PFSK-1 (cell line): ENCODE data around the gene PHF19.

Source experiments
- FOXP2 ChIP-seq: optimal IDR thresholded peaks from 2 replicates; pipeline ENCODE3; 2011; ENCODE audit warnings: borderline replicate concordance, control low read depth, inconsistent platforms; ENCODE audit not compliant: insufficient read depth; ENCODE audit errors: extremely low read length, extremely low read depth
- POLR2AphosphoS5 ChIP-seq: IDR thresholded peaks from 2 replicates; pipeline ENCODE4 v1.6.1; 2012; ENCODE audit warnings: low read depth, mild to moderate bottlenecking, control low read depth, low read length, moderate library complexity
- REST ChIP-seq, 2 experiments: IDR thresholded peaks; 2 replicates each; pipeline versions ENCODE4 v1.6.1 to v1.8.0; 2011 to 2012; ENCODE audit warnings: low read depth in 2 of 2, low read length in 2 of 2, control low read depth in 1 of 2, inconsistent platforms in 1 of 2, mild to moderate bottlenecking in 1 of 2, moderate library complexity in 1 of 2; ENCODE audit not compliant: insufficient read depth in 1 of 2
- SIN3A ChIP-seq: IDR thresholded peaks from 2 replicates; pipeline ENCODE4 v1.6.1; 2012; ENCODE audit warnings: mild to moderate bottlenecking, low read length, moderate library complexity, borderline replicate concordance; ENCODE audit not compliant: insufficient read depth
- TAF1 ChIP-seq: IDR thresholded peaks from 2 replicates; pipeline ENCODE4 v1.6.1; 2012; ENCODE audit warnings: low read length, control low read depth, borderline replicate concordance; ENCODE audit not compliant: insufficient read depth

PHF19 gene

DNA sequence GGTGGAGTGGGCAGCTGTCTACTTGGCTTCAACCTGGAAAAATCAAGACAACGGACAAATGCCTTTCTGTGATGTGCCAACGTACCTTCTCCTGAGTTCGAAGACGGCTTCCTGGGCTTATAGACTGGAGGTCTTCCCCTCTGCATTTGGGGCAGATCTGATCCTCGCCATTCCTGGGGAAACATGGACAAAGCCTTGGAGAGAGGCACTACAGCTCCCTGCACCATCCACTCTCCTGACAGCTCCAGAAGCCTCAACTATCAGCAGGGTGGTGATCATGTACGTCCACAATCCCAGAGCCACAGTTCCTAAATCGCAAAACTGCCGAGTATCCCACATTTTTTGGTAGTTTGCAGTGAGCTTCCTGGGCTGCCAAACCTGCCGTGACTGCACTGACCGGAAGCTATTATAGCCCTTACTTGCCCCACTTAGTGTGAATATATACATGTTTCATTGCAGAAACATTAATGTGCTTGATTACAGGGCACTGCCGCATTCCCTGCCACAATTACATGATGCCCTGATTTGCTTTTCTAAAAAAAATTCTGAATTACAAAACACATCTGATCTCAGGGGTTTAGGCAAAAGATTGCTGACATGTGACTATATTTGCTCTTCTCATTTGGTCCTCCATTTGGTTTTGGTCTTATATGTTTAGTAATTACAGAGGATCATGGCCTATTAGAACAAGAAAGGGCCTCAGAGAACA is 46.8 kb upstream of the PHF19 start:
- TF ChIP-seq TAF1 (no peak), REST (IDR thresholded peaks at IDR 0.05; ENCODE audit: insufficient read depth in 1 of 2, low read depth in 2 of 2, low read length in 2 of 2) (no peak), POLR2AphosphoS5 (no peak), FOXP2 (no peak), SIN3A (no peak)

DNA sequence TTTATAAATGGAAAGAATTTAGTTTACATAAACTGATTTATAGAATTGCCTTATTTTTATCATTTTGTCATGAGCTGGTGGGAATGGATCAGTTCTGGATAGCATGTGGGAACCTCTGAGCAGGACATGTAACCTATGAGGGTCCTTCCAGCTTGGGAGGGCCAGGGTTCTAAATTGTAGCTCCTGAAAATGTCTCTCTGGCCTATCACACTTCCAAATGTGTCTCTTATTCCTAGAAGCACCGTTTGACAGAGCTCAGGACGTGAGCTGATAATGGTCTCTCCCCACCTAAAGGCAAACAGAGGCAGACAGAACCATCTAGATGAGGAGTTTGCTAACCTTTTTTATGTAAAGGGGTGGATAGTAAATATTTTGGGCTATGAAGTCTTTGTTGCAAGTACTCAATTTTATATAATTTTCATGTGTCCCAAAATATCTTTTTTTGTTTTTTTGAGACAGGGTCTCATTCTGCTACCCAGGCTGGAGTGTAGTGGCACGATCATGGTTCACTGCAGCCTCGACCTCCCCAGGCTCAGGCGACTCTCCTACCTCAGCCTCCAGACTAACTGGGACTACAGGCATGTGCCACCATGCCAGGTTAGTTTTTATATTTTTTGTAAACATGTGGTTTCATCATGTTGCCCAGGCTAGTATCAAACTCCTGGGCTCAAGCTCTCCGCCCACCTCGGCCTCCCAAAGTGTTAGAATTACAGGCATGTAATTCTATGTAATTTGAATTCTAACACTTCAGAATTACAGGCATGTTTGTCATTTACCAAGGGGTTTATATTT is 45.6 kb upstream of the PHF19 start:
- no peak for TF ChIP-seq TAF1
- TF ChIP-seq POLR2AphosphoS5 = no peak
- TF ChIP-seq REST (IDR thresholded peaks at IDR 0.05; ENCODE audit: insufficient read depth in 1 of 2, low read depth in 2 of 2, low read length in 2 of 2) = no peak
- TF ChIP-seq FOXP2 = no peak
- TF ChIP-seq SIN3A = no peak

DNA sequence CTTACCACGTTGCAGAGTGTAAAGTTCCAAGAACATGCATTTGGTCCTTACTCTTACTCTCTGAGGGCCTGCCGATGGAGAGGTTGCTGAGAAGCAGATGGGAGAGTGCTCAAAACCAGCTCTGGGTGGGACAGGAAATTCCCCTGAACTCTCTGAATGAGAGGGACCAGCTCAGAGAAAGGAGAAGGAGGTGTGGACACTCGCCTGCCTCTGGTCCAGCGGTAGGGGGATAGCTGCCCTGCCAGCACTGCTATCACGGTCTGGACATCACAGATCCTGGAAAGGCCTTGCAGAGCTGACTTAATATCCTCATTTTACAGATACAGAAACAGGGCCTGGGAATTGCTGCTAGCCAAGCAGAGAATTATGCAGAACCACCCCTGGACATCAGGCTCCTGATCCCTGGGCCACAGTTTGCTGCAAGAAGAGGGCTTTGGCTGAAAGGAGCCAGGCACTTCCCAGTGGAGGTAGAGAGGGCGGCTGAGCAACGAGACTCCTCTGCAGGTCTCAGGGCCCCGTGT is 44.7 kb upstream of the PHF19 start:
- TF ChIP-seq SIN3A (no peak), POLR2AphosphoS5 (no peak), FOXP2 (no peak), TAF1 (no peak)

GRCh38 chr9:120920806-120921178 is 43.8 kb upstream of the PHF19 start:
- TF ChIP-seq REST (IDR thresholded peaks at IDR 0.05; ENCODE audit: insufficient read depth in 1 of 2, low read depth in 2 of 2, low read length in 2 of 2) (no peak), FOXP2 (no peak), SIN3A (no peak), POLR2AphosphoS5 (no peak), TAF1 (no peak)
